Transverse colon (tissue), 4 donors: ENCODE results near the gene HSPA8. TPM values are rescaled to one million over a fixed set of nuclear protein-coding genes. Genes with fewer than 3 reads are reported as not detected.
A peak's percentile ranks its signal among the peaks of the same experiment; 100 is the strongest.

ENCODE experiments used
- DNase-seq: peaks from one replicate; pipeline ENCODE4 v3.0.0-alpha.2; 2019
- H3K27ac ChIP-seq, 4 donors: fragments of 200-600 bp; sonication (generic); 2 replicates each; pipeline ENCODE4 v1.5.1; 2016 to 2018; ENCODE audit warnings: inconsistent platforms in 4 of 4
- H3K27me3 ChIP-seq: fragments of 200-600 bp; sonication (generic); 2 replicates; pipeline ENCODE4 v1.5.1; 2017; ENCODE audit warnings: inconsistent platforms
- H3K36me3 ChIP-seq, 4 donors: fragments of 200-600 bp; sonication (generic); 2 replicates each; pipeline ENCODE4 v1.5.1; 2017 to 2019; ENCODE audit warnings: inconsistent platforms in 4 of 4
- H3K4me1 ChIP-seq, 4 donors: fragments of 200-600 bp; sonication (generic); 2 replicates each; pipeline ENCODE4 v1.5.1; 2017 to 2020; ENCODE audit warnings: inconsistent platforms in 4 of 4
- H3K4me3 ChIP-seq, 4 donors: fragments of 200-600 bp; sonication (generic); 1 replicate in 1 of 4; 2 replicates in 3 of 4; pipeline versions ENCODE4 v1.5.1 to v1.6.1; 2017 to 2019; ENCODE audit warnings: inconsistent platforms in 4 of 4
- H3K9me3 ChIP-seq, 2 donors: fragments of 200-600 bp; sonication (generic); 2 replicates each; pipeline ENCODE4 v1.5.1; 2017 to 2019; ENCODE audit warnings: inconsistent platforms in 2 of 2
- EP300 ChIP-seq: sonication (generic); formaldehyde crosslinking; IDR thresholded peaks from one replicate; pipeline ENCODE4 v1.6.1; 2017; ENCODE audit warnings: antibody characterized with exemption, low read depth
- POLR2A ChIP-seq: fragments of 450-650 bp; IDR thresholded peaks from one replicate; pipeline ENCODE4 v1.6.1; 2016; ENCODE audit warnings: antibody characterized with exemption, mild to moderate bottlenecking, moderate library complexity
- POLR2AphosphoS5 ChIP-seq, 3 donors: sonication (generic); formaldehyde crosslinking; IDR thresholded peaks; one replicate each; pipeline ENCODE4 v1.6.1; 2016; ENCODE audit warnings: antibody characterized with exemption in 3 of 3
- WGBS, 2 donors: methylation state at CpG; one replicate each; pipeline ENCODE4 v1.1.5; 2018; ENCODE audit warnings: low coverage in 1 of 2; 5-methylcytosine and 5-hydroxymethylcytosine counted together
- in situ Hi-C, 4 donors: fragments of 200-750 bp; cut with MboI; loops; one replicate each; pipeline versions ENCODE4 v1.15.0 to v1.15.1; 2017; ENCODE audit warnings: low sequenced_read_pairs in 3 of 4, low pct_ligation_motif_present in 1 of 4, low pct_unique_long_range_greater_than_20kb in 1 of 4
- intact Hi-C: fragments of 100-400 bp; cut with DNase I; formaldehyde crosslinking; loops from one replicate; pipeline ENCODE4 v1.15.1; 2023; ENCODE audit warnings: low total_unique reads
- total RNA-seq, 4 donors: library from RNA; depleted of rRNA; stranded (reverse); fragments of >200 nt; gene quantifications; one replicate each; pipeline ENCODE4 v1.1.0, GENCODE V29; 2016
- TF ChIP-seq, protein P1 (sequence below), 5 experiments: fragments of 200-600 bp in 3 of 5; fragments of 450-650 bp in 2 of 5; sonication (generic) in 3 of 5; IDR thresholded peaks; 1 replicate in 2 of 5; 2 replicates in 3 of 5; pipeline ENCODE4 v1.5.1; 2016 to 2017; ENCODE audit warnings: antibody characterized with exemption in 5 of 5, inconsistent platforms in 3 of 5, mild to moderate bottlenecking in 2 of 5, moderate library complexity in 1 of 5

The HSPA8 gene
- total RNA-seq, 4 donors from 2014 or later = 183 to 783 (median 651) TPM

DNA sequence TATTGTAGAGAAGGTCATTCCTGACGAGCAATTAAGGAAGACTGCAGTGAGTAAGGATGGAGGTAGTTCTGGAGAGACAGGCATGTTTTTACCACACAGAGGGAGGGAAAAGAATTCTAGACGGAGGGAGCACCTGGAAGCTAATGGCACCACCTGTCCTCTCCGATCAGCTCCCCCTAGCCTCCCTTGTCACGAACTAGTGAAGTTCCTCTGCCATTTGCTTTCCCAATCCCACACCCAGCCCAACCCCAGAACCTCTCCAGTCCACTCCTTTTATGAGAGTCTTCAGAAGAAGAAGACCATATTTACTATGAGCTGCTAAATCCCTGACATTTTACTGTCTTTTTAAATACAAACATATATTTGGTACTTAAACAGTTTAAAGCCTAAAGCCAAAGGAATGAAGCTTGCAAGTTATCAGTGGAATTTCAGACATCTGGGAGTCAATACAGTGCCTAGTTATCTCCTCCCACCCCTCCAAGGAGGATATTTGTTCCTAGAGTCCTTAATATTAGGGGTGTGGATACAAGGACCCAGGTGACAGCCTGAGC lies 46.1 kb upstream of the HSPA8 start:
- 73% methylated on average over 4 of the region's 4 CpGs for WGBS, 2 donors
- Histone ChIP-seq H3K9me3 (no peaks in the 10 kb centered on the region), H3K27me3 (no peaks in the 10 kb centered on the region), H3K27ac (no peak overlapping the region), H3K4me3 (no peak overlapping the region), H3K36me3 (no peaks in the 10 kb centered on the region), H3K4me1 (peaks cover 0 to 15% (median 3%) of the 10 kb centered on the region in 4 donors)
- no peak for DNase-seq
- intact Hi-C loops = no loop called here
- TF ChIP-seq, protein P1, sequence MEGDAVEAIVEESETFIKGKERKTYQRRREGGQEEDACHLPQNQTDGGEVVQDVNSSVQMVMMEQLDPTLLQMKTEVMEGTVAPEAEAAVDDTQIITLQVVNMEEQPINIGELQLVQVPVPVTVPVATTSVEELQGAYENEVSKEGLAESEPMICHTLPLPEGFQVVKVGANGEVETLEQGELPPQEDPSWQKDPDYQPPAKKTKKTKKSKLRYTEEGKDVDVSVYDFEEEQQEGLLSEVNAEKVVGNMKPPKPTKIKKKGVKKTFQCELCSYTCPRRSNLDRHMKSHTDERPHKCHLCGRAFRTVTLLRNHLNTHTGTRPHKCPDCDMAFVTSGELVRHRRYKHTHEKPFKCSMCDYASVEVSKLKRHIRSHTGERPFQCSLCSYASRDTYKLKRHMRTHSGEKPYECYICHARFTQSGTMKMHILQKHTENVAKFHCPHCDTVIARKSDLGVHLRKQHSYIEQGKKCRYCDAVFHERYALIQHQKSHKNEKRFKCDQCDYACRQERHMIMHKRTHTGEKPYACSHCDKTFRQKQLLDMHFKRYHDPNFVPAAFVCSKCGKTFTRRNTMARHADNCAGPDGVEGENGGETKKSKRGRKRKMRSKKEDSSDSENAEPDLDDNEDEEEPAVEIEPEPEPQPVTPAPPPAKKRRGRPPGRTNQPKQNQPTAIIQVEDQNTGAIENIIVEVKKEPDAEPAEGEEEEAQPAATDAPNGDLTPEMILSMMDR (IDR thresholded peaks at IDR 0.05) = no peak
- TF ChIP-seq POLR2A = no peak
- TF ChIP-seq EP300 = no peak
- no peak for TF ChIP-seq POLR2AphosphoS5 (IDR thresholded peaks at IDR 0.05)
- in situ Hi-C loops = loop anchor here in 1 of 4 donors (25.0 kb wide), 1 partner anchor 379 kb away; no protein-coding TSS in a partner anchor

DNA sequence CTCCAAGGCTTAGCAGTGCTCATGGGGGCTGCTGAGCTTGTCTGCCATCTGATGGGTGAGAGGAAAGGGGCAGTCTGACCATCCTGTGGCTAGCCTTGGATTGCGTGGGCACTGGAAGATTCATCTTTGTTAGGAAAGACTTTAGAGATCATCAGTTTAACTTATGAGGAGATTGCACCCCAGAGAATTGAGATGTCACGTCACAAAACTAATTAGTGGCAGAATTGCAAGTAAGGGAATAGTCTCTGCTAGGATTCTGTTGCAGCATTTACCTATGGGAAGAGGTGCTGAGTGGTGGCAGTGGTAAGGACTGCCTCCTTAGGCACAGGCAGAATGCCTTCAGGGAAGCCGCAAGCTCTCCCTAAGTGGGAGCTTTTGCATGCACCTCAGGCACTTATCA lies 42.8 kb upstream of the HSPA8 start:
- no peak overlapping the region for H3K4me3 ChIP-seq
- no peak for TF ChIP-seq POLR2A
- TF ChIP-seq POLR2AphosphoS5 (IDR thresholded peaks at IDR 0.05) = no peak
- TF ChIP-seq EP300 = no peak
- TF ChIP-seq, protein P1 (IDR thresholded peaks at IDR 0.05) = no peak
- 92% methylated on average over 3 of the region's 3 CpGs; no CpG with 5 or more reads in 1 of the 2 donors for WGBS, 2 donors
- no peak for DNase-seq
- H3K27me3 ChIP-seq = no peaks in the 10 kb centered on the region
- intact Hi-C loops (loop anchor here (2.0 kb wide), 1 partner anchor 134 kb away; no protein-coding TSS in a partner anchor), in situ Hi-C loops (loop anchor here in 1 of 4 donors (25.0 kb wide), 1 partner anchor 383 kb away; no protein-coding TSS in a partner anchor)
- no peaks in the 10 kb centered on the region for H3K9me3 ChIP-seq
- no peaks in the 10 kb centered on the region for H3K36me3 ChIP-seq
- peak overlapping the region; percentile 38 to 67 (median 62) for H3K27ac ChIP-seq
- H3K4me1 ChIP-seq = peaks cover 10 to 22% (median 12%) of the 10 kb centered on the region in 4 donors

DNA sequence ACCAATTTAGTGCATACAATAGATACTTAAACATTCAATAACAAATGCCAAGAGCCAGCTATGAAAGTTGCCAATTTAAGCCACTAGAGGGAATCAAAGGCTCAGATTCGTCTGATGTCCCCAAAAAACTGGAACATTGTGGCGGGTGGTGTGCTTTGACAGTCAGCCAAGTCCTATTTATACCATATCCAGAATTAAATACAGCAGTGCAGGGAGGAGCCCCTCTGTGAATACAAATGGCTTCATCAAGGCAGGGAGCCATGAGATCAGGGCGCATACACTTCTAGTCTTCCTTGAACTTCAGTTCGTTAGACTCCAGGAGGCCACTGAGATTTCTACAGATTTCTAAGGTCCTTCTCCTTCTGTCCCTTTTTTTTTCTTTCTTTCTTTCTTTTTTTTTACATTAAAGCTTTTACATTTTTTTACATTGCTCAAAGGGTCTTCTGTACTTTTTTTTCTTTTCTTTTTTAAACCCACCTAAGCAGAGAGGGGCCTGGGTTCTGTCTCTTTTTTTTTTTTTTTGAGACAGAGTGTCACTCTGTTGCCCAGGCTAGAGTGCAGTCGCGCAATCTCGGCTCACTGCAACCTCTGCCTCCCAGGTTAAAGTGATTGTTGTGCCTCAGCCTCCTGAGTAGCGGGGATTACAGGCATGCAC lies 41.5 kb upstream of the HSPA8 start:
- Histone ChIP-seq H3K27me3 (no peaks in the 10 kb centered on the region), H3K4me1 (peaks cover 10 to 22% (median 12%) of the 10 kb centered on the region in 4 donors), H3K27ac (peak overlapping the region; percentile 38 to 67 (median 62)), H3K4me3 (no peak overlapping the region), H3K36me3 (no peaks in the 10 kb centered on the region), H3K9me3 (no peaks in the 10 kb centered on the region)
- 43 to 45% methylated on average over 5 to 8 of the region's 8 CpGs for WGBS, 2 donors
- no peak for TF ChIP-seq POLR2A
- TF ChIP-seq, protein P1 (IDR thresholded peaks at IDR 0.05) = peak; percentile 46 to 65 (median 51)
- DNase-seq = peak; percentile 30
- in situ Hi-C loops (loop anchor here in 1 of 4 donors (25.0 kb wide), 1 partner anchor 384 kb away; no protein-coding TSS in a partner anchor), intact Hi-C loops (no loop called here)

DNA sequence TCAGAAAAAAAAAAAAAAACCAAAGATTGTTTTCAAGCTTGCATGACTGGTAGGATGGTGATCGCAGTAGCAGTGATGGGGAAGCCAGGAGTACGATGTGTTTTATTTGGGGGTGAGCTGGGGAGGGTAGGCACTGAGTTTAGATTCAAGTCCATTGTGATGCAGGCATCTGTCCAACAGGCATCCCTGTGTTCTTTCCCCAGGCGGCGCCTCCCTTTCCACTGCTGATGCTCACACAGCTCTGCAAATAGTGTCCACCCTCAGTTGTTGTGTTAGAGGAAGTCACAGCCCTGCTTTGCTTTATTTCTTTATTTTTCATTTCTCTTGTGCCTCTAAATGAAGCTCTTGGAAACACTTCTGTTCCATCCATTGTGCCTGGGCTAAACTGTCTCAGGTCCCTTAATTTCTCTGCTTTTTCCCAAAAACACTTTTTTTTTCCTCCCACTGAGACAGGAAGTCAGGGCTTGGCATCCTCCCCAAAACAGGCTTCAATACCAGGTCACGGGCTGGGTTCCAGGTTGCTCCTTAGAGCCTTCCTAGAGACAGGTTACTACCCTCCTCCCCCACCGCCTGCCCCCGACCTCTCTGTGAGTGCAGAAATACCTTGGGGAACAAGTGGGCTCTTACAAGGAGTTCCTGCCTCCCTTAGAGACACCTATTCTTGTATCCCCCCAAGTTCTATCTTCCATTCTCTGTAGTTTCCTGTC lies 38.6 kb upstream of the HSPA8 start:
- Histone ChIP-seq H3K9me3 (no peaks in the 10 kb centered on the region), H3K27ac (peak overlapping the region; percentile 34 to 75 (median 50)), H3K4me1 (peaks cover 10 to 22% (median 12%) of the 10 kb centered on the region in 4 donors), H3K27me3 (no peaks in the 10 kb centered on the region), H3K36me3 (no peaks in the 10 kb centered on the region), H3K4me3 (no peak overlapping the region)
- 59 to 63% methylated on average over 5 to 7 of the region's 7 CpGs for WGBS, 2 donors
- in situ Hi-C loops (loop anchor here in 1 of 4 donors (25.0 kb wide), 1 partner anchor 387 kb away; no protein-coding TSS in a partner anchor), intact Hi-C loops (no loop called here)
- DNase-seq = no peak
- TF ChIP-seq, protein P1 (IDR thresholded peaks at IDR 0.05) = no peak
- TF ChIP-seq POLR2AphosphoS5 (IDR thresholded peaks at IDR 0.05) = no peak
- no peak for TF ChIP-seq POLR2A
- no peak for TF ChIP-seq EP300
